ENCODE results near the gene JMJD1C.

The JMJD1C gene

DNA sequence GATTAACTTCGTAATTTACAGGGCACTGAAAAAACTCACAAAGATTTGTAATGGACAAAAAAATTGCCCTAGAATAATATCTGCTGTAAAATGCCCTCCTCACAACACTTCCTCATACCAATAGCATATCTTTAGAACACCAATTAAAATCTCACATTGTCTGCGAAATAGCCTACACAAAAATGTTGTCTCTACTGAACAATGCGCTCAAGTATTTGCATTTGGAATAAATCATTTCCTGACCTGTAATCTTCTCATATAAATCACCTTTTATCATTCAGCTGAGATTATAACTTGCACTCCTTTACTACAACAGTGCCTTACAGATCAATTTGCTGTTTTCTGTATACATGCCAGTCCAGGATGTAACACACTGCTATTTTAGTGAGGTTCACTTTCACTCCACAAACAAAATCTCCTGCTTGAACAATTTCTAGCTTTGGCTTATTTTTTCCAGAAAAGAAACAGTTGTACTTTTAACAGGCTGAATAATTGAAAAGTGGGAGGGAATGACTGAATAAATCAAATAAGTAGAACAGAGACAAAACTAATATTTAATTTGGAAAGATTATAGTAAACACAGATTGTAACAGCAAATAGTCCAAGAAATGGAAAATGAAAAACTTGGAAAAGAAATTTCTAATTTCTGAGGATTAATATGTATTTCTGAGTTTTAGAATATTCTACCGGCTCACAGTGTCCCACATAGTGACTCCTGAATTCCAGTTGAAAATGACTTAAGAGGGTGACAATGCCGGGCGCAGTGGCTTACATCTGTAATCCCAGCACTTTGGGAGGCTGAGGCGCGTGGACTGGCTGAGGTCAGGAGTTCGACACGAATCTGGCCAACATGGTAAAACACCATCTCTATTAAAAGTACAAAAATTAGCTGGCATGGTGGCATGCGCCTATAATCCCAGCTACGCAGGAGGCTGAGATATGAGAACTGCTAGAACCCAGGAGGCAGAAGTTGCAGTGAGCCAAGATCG lies 30.6 kb downstream of the JMJD1C start:
- DNase-seq (ENCODE audit: low spot score): no peak

DNA sequence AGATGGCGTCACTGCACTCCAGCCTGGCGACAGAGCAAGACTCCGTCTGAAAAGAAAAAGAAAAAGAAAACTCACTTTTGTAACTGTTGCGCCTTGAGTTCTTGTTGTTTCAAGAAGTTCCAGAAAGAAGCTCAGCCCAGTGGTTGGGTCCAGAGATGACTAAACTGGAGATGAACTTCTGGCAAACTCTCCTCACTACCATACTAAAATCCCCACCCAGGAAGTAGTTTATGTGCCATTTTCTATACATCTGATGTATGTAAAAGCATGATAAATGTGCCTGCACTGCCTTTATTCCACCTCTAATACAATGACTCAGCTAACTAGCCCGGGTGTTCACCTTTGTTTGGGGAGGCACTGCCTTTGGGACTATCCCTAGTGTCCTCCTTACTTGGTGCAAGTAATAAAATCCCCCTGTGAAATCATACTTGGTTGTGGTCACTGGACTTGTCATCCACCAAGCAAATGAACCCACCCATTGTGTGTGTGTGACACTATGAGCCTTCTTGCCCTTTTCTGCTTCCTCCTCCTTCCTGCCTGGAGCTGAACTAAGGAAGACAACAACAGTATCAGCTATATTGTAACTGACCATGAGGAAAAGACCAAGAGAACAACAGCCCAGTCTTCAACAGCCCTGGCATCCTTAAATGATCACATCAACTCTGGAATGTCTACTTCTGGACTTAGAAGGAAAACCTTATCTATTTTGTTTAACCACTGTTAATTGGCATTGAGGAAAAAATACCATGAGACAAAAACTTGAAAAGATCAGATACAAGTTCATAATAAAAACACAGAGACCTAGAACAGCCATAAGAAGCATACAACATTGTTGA lies 33.6 kb downstream of the JMJD1C start:
- DNase-seq (ENCODE audit: low spot score): no peak

DNA sequence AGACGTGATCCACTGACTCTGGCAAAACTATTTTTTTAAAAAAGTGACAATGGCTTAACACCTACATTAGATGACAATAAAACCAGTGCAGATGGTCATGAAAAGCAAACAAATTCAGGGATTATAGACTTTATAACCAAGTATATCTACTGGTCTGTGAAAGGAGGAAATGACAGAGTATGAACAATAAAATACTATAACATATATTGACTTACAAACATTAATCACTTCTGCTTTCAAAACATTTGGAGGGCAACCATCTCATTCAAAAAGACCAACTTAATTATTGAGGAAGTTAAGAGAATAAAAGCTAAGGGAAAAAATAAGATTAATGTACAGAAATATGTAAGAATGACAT lies 34.8 kb downstream of the JMJD1C start:
- DNase-seq (ENCODE audit: low spot score): no peak

DNA sequence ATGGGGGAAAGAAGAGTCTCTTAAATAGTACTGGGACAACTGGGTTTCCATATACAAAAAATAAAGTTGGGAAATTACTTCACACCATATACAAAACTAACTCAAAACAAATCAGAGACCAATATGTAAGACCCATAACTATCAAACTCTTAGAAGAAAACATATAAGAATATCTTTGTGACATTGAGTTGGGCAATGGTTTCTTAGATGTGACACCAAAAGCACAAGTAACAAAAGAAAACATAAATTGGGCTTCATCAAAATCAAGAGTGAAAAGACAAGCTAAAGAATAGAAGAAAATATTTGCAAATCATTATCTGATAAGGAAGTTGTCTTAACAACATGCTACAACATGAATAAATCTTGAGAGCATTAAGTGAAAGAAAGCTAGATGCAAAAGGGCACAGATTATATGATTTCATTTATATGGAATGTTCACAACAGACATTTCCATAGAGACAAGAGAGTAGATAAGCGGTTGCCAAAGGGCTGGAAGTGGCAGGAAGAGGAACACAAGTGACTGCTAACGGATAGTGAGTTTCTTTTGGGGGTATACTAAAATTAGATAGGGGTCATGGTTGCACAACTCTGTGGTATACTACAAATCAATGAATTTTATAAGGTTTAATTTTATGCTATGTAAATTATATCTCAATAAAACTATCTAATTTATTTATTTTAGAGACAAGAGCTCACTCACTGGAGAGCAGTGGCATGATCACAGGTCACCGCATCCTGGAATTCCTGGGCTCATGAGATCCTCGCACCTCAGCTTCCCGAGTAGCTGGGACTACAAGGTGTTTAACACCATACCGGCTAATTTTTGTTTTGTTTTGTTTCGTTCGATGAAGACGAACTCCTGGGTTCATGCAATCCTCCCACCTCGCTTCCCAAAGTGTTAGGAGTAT lies 35.4 kb downstream of the JMJD1C start:
- DNase-seq (ENCODE audit: low spot score): peak; percentile 10

DNA sequence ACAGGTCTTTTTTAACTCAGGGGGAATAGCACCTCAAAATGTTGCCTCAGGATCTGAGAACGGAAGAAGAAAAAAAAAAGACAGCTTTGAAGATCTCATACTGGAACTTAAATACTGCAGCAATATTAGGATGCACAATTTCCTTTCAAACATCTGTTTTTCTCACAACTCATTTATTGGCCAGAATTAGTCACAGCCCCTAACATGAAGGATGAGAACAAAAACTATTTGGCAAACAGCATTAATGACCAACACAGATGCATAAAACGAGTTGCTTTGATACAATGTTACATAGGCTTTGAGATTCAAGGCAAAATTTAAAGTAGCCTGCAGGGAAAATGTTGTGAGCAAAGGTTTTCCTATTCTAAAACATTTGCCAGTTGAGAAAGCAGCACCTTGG lies 36.5 kb downstream of the JMJD1C start:
- DNase-seq (ENCODE audit: low spot score): no peak

DNA sequence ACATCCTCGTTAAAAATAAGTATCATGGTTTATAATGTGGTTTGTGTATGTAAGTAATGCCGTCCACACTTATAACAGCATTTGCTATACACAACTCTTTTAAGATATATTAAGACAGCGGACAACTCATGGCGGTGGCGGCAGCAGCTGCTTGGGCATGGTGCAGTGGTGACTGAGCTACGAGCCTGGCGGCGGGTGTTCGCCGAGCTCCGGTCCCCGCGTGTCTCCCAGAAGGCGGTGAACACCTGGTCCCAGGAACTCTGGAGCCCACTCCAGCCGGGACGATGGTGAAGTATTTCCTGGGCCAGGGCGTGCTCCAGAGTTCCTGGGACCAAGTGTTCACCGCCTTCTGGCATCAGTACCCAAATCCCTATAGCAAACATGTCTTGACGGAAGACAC lies 38.8 kb downstream of the JMJD1C start:
- no peak for DNase-seq (ENCODE audit: low spot score)

DNA sequence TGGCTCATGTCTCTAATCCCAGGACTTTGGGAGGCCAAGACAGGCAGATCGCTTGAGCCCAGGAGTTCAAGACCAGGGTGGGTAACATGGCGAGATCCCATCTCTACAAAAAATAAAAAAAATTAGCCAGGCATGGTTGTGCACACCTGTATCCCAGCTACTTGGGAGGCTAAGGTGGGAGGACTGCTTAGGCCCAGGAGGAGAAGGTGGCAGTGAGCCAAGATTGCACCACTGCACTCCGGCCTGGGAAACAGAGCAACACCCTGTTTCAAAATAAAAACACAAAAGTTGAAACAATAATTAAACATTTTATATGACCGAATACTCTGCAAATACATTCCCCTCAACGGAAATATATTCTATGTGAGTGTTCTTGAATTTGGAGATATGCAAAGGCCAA lies 40.3 kb downstream of the JMJD1C start:
- no peak for DNase-seq (ENCODE audit: low spot score)

DNA sequence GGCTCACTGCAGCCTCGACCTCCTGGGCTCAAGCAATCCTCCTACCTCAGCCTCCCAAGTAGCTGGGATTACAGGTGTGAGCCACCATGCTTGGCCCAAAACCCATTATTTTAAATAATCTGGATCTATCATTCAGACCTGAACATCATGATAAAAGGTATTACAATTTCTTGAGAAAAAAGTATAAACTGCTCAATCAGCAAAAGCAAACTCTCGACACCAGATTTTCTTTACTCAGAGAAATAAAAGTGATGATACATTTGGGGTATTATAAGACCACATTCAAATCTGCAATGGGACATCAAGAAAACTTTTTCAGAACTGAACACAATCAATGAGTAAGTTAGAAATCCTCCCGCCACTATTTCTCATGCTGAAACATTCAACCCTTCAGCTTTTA lies 41.2 kb downstream of the JMJD1C start:
- DNase-seq (ENCODE audit: low spot score): no peak

DNA sequence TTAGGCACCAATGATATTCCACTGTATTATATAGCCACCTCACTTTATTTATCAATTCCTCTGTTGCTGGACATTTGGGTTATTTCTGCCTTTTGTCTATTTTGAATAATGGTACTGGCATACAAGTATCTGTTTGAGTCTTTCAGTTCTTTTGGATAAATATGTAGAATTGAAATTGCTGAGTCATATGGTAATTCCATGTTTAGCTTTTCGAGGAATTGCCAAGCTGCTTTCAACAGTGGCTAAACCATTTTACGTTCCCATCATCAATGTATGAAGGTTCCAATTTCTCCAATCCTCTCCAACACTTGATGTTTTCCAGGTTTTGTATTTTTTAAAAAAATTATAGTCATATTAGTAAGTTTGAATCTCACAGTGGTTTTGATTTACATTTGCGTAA lies 42.3 kb downstream of the JMJD1C start:
- no peak for DNase-seq (ENCODE audit: low spot score)

DNA sequence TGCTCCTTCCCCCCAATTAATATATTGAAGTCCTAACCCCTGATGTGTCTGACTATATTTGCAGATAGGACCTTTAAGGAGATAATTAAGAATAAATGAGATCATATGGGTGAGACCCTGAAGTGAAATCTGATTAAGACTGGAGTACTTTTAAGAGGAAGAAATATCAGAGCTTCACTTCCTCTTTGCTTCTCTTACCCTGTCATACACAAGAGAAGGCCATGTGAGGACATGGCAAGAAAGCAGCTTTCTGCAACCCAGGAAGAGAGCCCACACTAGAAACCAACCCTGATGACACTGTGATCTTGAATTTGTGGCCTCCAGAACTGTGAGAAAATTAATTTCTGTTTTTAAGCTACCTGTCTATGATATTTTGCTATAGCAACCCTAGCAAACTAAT lies 44.2 kb downstream of the JMJD1C start:
- DNase-seq (ENCODE audit: low spot score): no peak

DNA sequence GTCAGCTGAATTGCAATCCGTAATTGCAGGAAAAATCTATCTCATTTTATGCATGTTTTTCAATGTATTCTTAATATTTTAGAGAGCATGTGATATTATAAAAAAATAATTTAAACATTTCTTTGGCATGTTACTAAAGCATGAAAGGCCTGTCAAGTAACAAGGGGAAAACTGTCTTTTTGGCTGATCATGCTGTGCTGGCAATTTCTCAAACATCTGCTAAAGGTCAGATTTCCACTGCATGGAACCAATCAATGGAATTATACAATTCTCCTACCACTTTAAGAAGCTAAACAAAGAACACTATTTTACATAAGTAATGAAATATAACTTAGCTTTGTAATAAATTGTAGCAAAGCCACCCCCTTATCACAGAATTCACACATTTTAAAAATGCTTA lies 49.4 kb downstream of the JMJD1C start:
- no peak for DNase-seq (ENCODE audit: low spot score)

DNA sequence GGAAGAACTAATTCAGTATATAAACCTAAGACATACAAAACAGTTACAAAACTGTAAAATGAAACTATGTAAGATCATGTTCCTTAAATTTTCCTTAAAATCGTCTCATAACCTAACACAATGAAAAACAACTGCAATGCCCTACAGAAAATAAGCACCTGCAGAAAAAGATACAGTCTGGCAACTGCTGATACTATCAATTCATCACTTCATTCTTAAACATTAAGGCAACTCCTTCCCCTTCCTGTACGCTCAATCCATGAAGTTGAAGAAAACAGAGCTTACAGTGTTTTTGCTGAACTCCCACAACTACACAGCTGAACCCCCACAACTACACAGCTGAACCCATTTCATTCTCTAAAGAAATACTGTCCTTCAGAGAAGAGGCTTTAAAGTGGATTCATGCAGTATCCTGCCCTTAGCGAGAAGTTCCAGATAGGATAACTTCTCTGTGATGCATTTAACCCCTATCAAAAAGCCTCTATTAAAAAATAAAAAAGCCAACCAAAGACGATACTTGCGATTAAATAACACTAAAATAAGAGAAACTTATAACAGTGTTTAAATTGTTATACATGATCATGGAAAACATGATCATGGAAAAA lies 50.0 kb downstream of the JMJD1C start:
- DNase-seq (ENCODE audit: low spot score): no peak

DNA sequence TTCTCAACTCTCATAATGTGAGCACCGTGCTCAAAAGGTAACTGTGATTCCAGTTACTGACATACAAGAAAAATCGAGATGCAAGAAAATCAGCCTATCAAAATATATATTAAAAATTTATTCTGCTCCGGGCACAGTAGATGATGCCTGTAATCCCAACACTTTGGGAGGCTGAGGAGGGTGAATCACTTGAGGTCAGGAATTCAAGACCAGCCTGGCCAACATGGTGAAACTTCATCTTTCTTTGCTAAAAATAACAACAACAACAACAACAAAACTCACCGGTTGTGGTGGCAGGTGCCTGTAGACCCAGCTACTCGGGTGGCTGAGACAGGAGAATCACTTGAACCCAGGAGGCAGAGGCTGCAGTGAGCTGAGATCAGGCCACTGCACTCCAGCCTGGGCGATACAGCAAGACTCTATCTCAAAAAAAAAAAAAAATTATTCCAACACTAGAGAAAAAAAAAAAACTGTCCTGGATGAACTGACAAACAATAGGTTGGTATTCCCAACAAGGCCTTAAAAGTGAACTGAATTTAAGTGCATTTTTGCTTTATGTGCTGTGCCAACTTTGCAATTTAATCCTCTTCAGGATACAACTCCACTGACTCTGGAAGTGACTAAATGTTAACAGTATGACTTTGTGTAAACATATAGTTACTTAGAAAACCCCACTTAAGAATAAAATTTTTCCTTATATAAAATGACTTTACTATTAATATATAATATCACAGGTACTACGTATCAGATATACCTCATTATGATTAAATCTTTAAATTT lies 51.1 kb downstream of the JMJD1C start:
- DNase-seq (ENCODE audit: low spot score): no peak

DNA sequence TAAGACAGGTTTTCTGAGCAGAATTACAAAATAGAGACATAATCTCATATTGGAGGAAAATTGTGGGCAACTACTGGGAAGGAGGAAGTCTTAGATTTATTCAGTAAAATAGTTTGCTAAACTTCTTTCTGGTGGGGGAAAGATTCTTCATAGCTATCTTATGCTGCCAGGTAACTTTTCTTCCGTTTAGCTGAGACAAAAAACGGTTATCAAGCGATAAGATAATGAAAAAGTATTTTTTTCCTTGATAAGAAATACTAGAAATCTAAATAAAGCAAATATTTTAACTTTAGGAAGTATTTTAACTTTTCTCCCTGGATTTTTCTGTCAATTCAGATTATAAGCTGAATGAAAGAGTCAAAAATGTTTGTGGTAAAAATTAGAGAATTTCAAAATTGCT lies 52.3 kb downstream of the JMJD1C start:
- no peak for DNase-seq (ENCODE audit: low spot score)

DNA sequence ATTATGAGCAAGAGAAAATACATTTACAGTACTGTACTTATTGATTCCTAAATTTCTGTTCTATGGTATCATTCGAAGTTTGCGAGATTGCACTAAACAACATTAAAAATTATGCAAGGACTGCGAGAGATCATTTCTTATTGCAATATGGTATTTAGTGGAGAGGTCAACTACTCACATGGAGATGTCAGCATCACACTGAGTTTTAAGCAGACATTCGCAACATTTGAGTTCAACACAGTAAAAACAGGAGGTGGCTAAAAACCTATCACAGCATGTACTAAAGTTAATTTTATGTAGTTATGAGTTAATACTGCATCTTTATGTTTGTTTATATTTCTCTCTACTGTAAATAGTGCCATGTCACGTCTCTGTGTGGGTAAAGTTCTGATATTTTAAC lies 53.5 kb downstream of the JMJD1C start:
- no peak for DNase-seq (ENCODE audit: low spot score)

DNA sequence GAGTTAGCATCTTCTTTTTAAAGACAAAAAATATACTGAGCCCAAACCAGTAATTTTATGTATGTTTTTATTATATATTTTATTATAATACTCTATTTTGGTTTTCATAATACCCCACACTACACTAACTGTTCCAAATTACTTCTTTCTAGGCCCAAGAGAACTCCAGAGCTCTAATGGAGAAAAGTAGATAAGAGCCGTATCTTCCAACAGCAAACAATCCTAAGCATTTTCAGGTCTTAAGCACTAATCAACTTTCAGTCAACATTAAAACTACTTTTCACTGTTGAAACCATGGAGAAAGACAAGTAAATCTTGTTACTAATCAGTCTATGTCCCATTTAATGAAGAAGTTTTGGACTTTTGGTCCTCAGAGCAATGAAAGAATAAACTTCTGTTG lies 55.1 kb downstream of the JMJD1C start:
- no peak for DNase-seq (ENCODE audit: low spot score)

DNA sequence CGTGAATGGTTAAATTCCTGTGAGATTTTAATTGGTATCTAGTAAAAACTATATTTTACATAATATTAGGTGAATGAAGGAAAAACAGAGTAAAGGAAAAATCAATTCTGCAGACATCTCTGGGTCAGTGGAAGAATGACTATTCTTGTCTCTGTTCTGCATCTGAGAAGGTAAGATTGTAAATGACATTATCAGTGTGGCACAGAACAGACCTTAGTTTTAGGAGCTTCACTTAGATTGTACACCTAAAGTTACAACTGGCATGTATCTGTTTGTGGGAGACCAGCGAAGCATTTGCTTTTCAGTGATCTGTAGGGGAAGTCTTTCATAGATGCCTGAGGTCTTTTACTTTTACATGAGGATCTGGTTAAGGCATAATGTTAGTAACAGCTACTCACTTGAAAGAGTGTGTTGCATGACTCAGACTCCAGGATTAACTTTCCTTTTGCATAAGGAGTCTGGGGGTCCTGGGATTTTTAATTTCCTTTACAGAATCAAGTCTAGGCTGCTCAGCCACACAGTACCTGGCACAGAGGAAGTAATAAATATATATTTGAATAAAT lies 56.2 kb downstream of the JMJD1C start:
- DNase-seq (ENCODE audit: low spot score): no peak

DNA sequence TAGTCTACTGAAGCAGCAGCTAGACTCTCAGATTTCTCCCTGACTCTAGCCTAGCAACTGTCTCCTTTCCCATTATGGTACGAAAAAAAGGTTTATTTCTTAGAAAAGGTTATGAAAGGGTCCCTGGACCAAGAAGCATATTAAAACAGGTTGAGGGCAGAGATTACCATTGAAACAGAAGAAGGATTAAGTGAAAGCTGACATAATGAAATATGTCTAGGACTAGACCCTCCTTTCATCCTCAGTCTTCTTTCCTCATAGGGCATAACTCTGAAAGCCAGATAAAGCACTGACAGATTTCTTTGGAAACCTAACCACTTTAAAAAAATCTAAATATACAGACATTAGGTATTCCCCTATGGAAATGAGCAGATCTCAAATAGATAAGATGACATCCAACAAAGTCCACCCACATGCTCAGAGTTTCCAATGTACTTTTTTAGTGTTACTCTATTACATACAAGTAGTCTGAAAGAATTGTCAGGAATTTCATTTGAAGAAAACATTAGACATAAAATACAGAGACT lies 58.6 kb downstream of the JMJD1C start:
- no peak for DNase-seq (ENCODE audit: low spot score)

DNA sequence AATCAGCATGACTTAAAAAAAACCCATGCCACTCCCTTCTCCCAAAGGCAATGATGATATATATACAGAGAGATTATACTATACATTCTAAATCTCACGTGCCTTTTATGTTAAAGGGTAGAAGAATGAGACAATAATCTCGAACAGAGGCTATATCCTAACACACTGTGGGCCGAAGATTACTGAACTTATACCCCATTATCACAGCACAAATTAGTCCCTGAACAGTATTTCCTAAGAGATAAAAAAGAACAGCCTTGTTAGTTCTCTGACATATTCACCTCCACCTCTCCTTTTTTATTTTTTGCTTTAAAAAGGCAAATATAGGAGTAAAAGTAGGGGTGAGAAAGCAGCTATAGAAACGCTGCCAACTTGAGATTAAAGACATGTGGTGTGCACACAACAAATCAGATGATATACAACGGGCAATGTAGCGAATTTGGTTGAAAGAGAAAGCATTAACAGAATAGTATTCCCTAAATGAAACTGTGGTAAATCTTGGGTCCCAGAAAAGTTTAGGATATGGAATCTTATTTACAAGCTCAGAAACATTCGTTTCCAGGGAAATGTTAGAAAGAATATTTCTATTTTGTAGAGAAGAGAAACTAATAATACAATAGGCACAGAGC lies 69.5 kb downstream of the JMJD1C start:
- no peak for DNase-seq (ENCODE audit: low spot score)

DNA sequence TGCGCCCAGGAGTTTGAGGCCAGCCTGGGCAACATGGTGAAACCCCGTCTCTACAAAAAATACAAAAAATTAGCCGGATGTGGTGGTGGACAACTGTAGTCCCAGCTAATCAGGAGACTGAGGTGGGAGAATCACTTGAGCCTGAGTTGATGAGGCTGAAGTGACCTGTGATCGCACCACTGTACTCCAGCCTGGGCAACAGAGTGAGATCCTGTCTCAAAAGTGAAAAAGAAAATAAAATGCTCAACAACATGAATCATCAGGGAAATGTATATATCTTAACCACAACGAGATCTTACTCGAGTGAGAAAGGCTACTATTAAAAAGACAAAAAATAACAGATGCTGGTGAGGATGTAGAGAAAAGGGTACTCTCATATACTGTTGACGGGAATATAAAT lies 72.7 kb downstream of the JMJD1C start:
- DNase-seq (ENCODE audit: low spot score): no peak
